NCI-H345 treated with DMSO at 0.1 percent for 48 hours (cell line): ENCODE results near the gene SLC16A11.
A peak's percentile ranks its signal among the peaks of the same experiment; 100 is the strongest.
"Not testable (repeated sequence)": the region's sequence is repeated elsewhere in the genome, so short reads cannot be mapped to it uniquely, and the experiment has no call there.

Source experiments
- DNase-seq: peaks from one replicate; lab custom pipeline; 2025; ENCODE audit not compliant: unreplicated experiment; lab: John Stamatoyannopoulos, UW

Gene SLC16A11

DNA sequence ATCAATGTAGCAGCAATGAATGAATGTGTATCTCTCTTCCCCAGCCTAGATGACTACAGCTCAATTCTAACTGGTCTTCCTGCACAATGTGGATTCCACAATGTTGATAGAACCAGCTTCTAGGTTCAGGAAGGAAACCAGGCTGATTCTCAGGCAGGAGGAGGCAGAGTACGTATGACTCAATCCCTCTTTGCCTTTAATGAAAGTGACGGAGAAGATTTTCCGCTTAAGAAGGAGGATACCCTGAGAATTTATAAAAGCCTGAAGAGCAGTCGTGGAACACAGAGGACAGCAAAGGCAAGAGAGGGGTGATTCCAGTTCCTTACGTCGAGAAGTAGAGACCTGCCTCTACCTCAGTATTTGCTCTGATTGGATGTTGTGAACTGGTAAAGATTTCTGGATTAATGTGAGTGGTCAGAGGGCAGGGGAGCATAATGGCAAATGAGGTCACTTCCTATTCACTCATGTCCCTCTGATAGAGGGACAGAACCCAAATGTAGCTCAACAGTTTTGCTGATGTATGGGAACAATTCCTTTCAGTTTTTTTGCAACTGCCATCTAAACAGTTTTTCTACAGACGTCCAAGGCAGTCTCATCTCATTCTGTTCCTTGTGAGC, 15.0 kb upstream of the SLC16A11 start:
- DNase-seq = no peak

DNA sequence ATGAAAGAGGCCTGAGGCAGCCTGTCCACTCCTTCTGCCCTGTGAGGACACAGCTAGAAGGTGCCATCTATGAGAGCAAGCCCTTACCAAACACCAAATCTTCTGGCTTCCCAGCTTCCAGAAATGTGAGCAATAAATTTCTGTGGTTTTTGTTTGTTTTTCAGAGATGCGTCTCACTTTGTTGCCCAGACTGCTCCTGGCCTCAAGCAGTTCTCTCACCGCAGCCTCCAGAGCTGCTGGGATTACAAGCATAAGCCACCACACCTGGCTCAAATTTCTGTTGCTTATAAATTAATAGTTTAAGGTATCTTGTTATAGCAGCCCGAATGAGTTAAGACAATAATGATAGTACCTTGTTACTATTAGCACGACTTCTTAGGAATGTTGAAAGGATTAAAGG, 12.5 kb upstream of the SLC16A11 start:
- no peak for DNase-seq

DNA sequence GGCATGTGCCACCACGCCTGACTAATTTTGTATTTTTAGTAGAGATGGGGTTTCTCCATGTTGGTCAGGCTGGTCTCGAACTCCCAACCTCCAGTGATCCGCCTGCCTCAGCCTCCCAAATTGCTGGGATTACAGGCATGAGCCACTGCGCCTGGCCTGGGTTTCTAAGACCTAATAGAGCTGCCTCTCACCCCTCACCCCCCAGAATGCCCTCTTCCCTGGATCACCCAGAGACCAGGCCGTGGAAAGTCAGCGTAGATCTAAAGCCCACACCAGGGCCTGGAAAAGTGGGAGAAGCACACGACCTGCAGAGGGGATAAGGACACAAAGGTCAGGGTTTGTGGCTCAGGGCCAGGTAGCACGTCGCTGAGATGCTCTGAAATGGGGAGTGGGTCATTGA, 6.7 kb upstream of the SLC16A11 start:
- not testable (repeated sequence) for DNase-seq

DNA sequence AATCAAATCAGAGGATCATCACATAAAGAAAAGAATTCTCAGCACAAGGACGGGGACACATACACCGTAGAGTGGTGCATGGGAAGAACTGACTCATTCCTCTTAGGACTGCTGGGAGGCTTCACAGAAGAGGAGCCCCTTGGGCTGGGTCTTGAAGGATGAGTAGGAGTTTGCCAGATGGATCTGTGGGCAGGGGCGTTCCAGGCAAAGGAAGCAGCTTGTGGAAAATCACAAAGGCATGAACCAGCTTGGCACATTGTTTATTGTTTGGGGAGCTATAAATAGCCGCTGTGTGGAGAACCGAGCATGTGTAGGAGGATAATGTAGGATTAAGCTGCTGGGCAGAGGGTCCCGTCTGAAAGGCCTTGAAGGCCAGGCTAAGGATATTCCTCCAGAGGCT, 5.1 kb upstream of the SLC16A11 start:
- no peak for DNase-seq

DNA sequence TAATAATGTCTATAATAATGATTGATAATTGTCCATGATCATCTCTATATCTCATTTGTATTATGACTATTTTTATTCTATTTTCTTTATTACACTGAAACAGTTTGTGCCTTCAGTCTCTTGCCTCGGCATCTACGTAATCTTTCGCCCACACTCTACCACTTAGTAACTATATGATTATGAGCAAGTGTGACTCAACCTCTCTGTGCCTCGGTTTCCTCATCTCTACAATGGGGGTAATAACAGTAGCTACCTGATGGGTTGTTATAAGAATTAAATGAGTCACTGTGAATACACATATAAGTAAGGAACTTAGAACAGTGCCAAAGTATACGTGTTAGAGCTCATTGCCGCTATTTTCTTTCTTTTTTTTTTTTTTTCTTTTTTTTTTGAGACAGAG, 3.7 kb upstream of the SLC16A11 start:
- DNase-seq = no peak

DNA sequence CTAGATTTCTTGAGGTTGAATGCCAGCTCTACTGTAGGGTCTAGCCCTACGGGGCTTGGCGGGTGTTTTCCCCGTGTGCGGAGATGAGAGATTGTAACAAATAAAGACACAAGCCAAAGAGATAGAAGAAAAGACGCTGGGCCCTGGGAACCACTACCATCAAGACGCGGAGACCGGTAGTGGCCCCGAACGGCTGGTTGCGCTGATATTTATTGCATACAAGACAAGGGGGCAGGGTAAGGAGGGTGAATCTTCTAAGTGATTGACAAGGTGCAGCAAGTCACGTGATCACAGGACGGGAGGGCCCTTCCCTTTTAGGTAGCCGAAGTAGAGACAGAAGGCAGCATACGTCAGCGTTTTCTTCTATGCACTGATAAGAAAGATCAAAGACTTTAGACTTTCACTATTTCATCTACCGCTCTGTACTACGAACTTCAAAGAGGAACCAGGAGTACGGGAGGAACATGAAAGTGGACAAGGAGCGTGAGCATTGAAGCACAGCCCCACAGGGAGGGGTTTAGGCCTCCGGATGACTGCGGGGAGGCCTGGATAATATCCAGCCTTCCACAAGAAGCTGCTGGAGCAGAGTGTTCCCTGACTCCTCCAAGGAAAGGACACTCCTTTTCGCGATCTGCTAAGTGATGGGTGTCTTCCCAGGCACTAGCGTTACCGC, 3.0 kb upstream of the SLC16A11 start:
- DNase-seq = not testable (repeated sequence)

DNA sequence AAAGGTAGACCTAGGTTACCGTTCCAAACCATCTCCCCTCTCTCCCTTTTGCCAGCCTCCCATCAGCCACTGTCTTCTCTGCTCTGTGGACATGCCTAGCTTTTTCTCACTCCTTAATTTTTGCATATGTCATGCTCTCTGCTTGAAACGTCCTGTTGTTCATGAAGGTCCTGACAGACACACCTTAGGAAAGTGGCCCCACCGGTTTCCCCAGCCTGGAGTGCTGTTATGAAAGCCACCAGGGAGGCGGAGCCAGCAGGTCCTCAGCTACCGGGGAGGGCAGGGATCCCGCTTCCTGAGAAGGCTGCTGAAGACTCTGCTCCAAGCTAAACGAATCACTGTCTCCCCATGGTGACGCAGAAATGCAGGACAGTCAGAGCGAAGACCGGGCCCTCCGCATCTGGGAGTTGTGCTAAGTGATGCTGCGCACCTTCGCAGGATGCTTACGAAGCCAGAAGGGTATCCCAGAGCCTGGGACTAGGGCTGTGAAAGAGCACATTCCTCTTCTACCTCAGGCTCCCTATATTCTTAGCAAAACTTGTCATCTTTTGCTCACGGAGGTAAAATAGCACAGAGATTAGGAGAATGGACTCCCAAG, 2.3 kb upstream of the SLC16A11 start:
- peak; percentile 49 for DNase-seq

DNA sequence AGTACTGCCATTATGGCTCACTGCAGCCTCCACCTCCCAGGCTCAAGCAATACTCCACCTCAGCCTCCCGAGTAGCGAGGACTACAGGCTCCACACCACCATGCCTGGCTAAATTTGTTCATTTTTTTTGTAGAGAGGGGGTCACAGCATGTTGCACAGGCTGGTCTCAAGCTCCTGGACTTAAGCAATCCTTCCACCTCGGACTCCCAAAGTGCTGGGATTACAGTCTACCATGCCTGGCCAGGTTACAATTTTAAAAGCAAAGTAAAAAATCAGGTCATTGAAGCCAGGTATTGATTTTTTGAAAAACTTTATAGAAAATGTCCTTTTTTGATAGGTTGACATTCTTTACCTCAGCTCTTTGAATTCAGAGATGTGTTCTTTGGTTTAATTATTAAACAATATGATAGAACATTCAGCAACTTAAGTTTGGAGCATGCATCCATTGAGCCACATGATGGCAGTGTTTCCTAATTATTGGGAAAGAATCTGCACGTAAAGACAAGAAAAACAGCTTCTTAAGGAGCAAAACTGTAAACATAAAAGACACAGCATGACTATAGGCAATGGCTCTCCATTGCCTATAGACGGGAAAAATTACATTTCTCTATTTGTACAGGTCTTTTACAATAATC, 1.7 kb upstream of the SLC16A11 start:
- DNase-seq = peak; percentile 49

DNA sequence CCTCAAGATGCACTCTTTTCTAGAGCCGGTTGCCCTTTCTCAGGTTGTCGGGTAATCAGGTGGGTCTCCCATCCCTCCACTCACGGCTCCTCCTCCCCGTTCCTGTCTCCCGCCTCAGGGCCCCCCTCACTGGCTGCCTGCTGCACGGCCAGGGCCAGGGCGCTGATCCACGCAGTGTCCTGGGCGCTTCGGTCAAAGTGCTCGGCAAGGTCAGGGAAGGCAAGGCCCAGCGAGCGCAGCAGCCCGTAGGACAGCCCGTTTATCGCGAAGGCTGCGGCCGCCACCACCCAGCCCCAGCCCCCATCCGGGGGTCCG, 753 bp downstream of the SLC16A11 start:
- no peak for DNase-seq

DNA sequence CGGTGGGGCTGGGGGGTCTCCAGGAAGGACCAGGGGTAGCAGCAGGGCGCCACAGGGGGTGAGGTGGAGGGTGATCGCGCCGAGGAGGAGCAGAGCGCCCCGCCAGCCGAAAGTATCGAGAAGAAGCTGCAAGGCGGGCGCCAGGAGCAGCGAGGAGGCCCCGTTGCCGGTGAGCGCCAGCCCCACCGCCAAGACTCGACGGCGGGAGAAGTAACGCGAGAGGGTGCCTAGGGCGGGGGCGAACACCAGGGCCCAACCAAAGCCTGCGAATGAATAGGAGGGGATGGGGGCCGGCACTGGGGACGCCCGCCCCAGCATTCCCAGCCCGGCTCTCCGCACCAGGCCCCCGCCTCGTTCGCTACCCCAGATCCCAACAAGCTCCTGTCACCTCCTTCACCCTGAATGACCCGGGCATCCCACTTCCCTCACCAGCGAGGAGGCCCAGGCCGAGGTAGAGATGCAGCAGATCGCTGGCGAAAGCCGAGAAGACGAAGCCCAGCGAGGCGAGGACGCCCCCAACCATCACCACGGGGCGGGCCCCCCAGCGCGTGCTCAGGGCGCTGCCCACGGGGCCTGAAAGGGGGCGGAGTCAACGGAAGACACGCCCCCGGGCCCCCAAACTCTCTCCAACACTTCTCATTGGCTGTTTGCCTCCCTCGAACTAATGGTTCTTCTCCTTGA, 1.3 kb downstream of the SLC16A11 start:
- DNase-seq = no peak

DNA sequence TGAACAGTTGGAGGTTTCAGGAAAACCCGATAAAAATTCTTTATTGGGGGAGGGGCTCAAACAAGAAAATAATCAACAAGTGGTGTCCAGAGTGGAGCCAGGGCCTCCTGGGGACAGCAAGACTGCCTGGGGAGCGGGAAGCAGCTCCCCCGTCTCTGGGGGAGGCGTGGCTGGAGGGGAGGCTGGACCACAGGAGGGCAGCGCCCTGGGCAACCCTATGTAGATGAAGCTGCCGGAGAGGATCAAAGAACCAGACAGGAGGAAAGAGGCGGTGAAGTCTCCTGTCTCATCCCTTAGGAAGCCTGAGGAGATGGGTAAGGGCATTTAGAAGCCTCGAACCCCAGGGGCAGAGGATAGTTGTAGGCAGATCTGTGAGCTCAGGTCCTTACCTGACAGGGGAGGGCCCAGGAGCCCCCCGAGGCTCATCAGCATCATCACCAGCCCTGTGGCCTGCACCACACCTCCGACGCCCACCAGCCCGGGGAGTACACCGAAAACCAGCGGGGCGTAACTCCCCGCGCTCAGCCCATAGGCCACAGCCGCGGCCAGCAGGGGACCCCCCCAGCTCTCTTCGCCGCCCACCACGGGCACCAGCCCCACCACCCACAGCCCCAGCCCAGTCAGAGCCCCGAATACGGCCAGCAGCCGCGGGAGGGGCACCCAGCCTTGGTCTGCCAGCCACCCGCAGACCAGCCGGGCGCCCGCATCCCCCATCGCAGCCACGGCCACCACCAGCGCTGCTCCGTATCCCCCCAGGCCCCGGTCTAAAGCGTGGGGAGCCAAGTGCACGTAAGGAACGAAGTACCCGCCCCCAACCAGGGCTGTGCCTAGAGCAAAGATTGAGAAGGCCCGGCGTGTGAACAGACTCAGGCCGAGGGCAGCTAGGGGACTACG, 2.0 kb downstream of the SLC16A11 start:
- no peak for DNase-seq

DNA sequence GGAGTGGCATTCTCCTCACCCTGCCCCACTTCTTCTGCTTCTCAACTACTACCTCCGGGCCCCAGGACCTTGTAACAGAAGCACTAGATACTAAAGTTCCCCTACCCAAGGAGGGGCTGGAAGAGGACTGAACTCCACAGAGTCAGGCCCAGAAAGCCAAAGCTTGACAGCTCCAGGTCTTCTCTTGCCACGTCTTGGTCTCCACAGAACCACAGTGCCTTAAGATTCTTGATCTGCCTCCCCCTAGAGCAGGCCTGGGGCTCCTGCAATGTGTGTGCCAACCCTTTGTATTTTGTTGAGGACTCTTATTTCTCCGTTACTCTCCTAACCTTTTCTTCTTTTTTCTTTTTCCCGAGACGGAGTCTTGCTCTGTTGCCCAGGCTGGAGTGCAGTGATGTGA, 4.1 kb downstream of the SLC16A11 start:
- DNase-seq = no peak

DNA sequence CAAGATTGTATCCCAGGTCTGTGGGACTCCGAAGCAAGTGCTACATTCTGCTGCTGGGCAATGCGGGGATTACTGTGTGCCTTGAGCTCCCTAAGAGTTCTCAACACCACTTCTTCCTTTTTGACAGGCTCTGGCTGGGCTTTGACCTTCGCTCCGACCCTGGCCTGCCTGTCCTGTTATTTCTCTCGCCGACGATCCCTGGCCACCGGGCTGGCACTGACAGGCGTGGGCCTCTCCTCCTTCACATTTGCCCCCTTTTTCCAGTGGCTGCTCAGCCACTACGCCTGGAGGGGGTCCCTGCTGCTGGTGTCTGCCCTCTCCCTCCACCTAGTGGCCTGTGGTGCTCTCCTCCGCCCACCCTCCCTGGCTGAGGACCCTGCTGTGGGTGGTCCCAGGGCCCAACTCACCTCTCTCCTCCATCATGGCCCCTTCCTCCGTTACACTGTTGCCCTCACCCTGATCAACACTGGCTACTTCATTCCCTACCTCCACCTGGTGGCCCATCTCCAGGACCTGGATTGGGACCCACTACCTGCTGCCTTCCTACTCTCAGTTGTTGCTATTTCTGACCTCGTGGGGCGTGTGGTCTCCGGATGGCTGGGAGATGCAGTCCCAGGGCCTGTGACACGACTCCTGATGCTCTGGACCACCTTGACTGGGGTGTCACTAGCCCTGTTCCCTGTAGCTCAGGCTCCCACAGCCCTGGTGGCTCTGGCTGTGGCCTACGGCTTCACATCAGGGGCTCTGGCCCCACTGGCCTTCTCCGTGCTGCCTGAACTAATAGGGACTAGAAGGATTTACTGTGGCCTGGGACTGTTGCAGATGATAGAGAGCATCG, 5.6 kb downstream of the SLC16A11 start:
- no peak for DNase-seq

DNA sequence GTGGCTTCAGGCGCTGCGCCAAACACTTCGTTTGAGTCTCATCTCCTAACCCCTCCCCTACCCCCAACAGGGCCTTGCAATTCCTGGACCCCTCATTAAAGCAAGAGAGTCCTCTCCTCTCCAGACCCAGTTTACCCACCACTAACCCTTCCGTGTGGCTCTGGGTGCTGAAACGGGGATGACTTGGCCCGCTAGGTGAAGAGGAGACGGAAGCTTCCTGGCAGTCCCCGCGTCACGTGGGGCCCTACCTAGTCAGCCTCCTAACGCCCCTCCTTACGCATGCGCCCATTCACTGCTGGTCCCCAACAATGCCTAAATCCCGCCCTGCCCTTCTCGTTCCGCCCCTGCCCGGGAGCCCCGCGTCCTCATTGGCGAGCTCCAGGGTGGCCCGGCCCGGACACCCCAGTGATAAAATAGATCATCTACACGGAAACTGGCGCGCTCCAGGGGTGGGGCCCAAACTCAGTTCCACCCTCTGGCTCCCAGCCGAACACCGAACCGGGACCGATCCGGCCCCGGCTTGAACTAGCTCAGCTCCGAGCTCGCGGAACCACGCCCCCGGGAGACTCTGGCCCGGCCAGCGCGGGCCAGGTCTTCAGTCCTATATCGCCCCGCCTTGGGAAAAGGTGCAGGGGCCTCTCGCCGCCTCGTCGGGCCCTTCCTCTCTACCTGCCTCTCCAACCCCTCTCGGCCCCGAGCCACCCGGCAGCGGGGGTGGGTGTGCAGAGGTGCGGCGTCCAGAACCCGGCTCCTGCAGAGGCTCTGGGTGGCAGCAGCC, 8.1 kb downstream of the SLC16A11 start, which contains the start of gene SLC16A13:
TSS of gene SLC16A13 (plus strand) at position 425 of the 778 bp plus-strand sequence. CDS start 368 bp downstream, outside the sequence.
- DNase-seq = peak; percentile 86

DNA sequence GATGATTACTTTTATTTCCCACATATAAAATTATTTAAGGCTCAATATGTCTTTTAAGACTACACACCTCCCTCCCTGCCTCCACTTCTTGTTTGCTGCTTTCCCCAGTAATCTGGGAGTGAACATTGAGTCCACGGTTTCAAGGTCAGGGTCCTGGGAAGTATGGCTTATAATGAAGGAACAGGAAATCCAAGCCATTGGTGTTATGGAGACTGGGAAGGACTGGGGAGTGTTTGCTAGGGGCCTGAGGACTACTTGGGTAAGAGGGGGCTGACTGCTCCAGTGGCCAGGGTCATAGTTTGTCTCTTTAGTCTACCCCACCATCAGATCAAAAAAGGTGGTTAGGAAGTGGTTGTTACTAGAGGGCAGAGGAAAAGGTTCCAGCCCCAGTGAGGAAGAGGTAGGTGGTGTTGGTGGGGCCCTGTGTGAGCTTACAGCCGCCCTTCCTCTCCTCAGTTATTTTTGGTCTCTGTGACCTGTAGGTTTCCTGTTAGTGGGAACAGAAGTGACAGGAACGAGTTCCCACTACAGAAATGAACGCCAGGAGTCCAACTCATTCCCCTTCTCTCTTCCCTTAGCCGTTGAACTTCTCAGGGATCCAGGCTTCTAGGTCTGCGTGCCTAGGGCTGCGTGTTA, 8.8 kb downstream of the SLC16A11 start:
- no peak for DNase-seq

DNA sequence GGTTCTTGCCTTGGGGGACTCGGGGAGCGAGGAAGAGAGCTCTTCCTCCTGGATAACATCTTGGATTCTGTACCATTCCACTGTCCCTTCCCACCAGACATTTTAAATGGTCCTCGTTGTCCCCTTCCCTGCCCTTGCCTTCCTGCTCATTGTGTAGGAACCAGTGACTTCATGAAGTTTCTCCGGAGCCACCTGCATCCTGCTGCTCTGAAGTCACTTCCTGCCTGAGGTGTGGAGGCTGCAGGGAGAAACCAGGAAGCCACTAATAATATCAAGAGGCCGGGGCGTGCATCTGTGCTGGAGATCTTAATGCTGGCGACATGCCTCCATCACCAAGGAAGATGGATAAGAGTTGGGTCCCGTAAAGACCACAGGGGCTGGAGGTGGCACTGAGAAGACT, 14.2 kb downstream of the SLC16A11 start:
- no peak for DNase-seq

DNA sequence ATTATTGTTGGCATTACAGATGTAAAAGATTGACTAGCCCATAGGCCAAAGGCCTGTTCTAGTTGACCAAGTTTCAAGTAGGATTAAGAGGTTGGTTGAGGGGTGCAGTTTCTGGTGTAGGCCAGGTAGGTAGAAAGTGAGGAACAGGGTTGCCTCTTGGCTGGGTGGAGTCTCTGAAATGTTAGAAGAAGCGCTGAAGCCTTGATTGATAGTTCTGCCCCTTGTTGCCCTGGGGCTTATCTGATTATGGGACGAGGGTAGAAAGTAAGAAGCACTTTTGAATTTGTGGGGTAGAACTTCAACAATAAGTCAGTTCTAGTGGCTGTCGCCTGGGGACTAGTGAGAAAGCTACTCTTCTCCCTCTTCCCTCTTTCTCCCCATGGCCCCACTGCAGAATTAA, 14.8 kb downstream of the SLC16A11 start:
- DNase-seq = no peak

DNA sequence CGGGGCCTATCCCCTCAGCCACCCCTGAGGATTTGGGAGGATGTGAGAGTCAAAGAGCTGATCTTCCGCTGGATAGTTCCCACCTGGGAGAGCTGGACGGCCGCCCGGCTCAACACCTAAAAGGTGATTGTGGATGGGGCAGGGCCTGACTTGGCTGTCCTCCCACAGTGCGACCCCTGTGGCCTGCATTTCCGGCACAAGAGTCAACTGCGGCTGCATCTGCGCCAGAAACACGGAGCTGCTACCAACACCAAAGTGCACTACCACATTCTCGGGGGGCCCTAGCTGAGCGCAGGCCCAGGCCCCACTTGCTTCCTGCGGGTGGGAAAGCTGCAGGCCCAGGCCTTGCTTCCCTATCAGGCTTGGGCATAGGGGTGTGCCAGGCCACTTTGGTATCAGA, 16.6 kb downstream of the SLC16A11 start:
- no peak for DNase-seq
